CD4-positive, alpha-beta T cell treated with Interleukin-15 for 1 hour (primary cell): ENCODE data around the gene ESYT1.
"Not testable (repeated sequence)": the region's sequence is repeated elsewhere in the genome, so short reads cannot be mapped to it uniquely, and the experiment has no call there.

ENCODE experiments used
- DNase-seq: peaks from one replicate; pipeline ENCODE4 v3.0.0-alpha.2; 2020

The ESYT1 gene

DNA sequence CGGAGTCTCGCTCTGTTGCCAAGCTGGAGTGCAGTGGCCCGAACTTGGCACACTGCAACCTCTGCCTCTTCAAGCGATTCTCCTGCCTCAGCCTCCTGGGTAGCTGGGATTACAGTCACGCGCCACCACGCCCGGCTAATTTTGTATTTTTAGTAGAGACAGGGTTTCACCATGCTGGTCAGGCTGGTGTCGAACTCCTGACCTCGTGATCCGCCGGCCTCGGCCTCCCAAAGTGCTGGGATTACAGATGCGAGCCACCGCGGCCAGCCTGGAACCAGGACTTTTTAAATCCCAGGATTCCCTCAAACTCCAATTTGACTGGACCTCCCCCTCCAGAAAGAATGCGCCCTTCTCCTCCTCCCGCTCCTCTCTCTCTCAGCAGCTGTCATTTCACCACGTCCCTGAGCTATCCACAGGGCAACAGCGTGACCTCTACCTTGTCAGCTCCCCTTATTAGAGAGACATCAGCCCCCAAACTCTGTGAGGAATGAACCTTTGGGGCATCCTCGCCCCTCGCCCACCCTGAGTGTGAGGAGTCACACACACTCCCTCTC, 2.0 kb downstream of the ESYT1 start:
- DNase-seq, result no peak

DNA sequence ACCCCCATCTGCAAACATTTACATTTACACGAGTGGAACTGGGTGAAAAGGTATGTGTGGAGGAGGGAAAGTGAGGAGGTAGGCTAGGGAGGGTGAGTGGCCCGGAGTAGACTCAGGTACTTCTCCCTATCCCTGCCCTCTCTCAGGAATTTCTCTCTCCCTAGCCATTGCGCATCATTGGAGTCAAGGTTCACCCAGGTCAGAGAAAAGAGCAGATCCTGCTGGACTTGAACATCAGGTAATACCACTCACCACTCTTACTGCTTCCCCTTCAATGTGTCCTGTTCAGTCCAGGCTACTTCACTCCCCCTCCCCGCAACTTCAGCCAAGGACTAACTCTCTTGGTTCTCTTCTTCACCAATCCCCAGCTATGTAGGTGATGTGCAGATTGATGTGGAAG, 2.8 kb downstream of the ESYT1 start:
- no peak for DNase-seq

DNA sequence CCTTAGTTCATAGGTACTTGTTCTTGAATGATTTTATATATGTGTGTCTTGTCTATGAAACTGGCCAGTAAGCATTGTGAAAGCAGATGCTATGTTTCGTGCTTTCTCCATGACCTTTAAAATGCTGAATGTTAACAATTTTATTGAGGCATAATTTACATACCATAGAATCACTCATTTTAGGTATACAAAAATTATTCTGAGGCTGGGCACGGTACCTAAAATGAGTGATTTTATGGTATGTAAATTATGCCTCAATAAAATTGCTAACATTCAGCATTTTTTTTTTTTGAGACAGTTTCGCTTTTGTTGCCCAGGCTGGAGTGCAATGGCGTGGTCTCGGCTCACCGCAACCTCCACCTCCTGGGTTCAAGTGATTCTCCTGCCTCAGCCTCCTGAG, 6.8 kb downstream of the ESYT1 start:
- no peak for DNase-seq

DNA sequence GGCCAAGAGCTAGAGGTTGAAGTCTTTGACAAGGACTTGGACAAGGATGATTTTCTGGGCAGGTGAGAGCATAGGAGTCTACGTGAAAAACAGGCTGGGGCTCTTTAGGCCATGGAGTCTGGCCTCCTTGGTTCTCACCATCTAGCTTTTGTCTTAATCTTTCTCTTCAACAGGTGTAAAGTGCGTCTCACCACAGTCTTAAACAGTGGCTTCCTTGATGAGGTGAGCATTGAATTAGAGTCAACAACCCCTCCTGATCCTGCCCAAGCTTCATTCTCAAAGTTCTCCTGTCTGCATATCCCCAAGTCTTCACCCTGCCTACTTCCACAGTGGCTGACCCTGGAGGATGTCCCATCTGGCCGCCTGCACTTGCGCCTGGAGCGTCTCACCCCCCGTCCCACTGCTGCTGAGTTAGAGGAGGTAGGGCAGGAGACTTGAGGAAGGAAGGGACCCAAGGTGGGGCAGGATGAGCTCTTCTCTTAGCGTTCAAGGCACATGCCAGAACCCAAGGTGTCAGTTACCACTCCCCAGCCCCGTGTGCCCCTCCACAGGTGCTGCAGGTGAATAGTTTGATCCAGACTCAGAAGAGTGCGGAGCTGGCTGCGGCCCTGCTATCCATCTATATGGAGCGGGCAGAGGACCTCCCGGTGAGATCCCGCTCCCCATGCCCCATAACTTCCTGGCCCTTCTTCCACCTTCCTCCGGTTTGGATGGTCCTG, 9.9 kb downstream of the ESYT1 start:
- no peak for DNase-seq

DNA sequence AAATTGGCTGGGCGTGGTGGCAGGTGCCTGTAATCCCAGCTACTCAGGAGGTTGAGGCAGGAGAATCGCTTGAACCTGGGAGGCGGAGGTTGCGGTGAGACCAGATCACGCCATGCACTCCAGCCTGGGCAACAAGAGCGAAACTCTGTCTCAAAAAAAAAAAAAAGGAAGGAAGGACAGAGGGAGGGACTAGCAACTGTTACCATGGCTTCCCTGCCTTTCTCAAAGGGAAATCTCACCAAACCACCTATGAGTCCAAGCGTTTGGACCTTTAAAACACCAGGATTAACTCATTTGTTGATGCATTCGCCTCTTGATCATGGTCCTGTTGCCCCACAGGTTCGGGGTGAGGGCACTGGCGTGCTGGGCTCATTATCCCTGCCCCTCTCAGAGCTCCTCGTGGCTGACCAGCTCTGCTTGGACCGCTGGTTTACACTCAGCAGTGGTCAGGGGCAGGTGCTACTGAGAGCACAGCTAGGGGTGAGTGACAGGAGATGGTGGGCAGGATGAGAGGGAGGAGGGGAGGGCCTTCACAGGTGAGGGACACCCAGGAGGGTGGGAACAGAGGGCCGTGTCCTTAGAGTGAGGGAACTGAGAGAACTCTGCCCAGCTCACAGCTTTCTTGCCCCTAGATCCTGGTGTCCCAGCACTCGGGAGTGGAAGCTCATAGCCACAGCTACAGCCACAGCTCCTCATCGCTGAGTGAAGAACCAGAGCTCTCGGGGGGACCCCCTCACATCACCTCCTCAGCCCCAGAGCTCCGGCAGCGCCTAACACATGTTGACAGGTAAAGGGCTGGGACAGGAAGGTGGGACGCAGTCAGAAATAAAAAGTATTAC, 14.1 kb downstream of the ESYT1 start:
- DNase-seq, result no peak

DNA sequence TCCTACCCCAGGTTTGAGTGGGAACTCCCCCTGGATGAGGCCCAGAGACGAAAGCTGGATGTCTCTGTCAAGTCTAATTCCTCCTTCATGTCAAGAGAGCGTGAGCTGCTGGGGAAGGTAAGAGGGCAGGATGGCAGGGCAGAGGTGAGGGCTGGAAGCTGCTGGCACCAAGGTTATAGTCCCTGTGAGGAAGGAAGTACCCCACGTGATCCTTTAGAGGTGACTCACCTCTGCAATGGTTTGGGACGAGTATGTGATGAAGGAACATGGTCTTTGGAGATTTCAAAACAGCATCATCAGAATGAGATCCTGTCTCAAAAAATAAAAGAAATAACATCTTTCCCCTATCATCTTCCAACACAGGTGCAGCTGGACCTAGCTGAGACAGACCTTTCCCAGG, 15.2 kb downstream of the ESYT1 start:
- DNase-seq, result no peak

DNA sequence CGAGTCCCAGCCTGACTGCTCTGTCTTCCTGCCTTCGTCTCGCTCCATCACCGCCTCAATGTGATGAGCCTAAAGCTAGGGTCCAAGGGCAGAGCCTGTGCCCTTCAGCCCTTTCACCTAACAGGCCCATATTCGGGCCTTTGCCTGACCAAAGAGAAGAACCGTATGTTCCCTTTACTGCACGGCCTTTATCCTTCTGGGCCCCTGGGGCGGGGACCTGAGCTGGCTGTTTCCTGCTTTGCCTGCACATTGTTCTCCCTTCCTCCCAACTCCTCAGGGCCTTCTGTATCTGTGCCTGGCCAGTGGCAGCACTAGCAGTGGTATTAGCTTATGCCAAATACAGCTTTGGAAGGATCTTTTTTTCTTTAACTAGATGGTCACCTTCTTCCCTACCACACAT, 15.8 kb downstream of the ESYT1 start:
- no peak for DNase-seq

DNA sequence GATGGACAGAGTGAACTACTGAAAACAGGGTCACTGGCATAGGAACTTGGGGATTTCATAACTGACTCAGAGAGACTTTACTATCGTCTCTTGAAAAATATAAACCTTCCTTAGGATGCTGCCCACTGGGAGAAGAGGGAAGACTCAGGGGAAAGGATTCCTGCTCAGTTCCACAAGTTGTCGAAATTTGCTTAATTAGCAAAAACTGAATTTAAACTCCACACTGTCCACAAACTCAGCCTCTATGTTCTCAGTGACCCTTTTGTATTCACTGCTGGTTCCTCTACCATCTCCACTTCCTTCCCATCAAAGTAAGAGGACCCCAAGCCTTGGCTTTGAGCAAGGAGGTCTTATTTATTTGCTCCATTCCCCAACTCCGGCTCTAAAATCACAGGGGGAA, 17.1 kb downstream of the ESYT1 start:
- no peak for DNase-seq

DNA sequence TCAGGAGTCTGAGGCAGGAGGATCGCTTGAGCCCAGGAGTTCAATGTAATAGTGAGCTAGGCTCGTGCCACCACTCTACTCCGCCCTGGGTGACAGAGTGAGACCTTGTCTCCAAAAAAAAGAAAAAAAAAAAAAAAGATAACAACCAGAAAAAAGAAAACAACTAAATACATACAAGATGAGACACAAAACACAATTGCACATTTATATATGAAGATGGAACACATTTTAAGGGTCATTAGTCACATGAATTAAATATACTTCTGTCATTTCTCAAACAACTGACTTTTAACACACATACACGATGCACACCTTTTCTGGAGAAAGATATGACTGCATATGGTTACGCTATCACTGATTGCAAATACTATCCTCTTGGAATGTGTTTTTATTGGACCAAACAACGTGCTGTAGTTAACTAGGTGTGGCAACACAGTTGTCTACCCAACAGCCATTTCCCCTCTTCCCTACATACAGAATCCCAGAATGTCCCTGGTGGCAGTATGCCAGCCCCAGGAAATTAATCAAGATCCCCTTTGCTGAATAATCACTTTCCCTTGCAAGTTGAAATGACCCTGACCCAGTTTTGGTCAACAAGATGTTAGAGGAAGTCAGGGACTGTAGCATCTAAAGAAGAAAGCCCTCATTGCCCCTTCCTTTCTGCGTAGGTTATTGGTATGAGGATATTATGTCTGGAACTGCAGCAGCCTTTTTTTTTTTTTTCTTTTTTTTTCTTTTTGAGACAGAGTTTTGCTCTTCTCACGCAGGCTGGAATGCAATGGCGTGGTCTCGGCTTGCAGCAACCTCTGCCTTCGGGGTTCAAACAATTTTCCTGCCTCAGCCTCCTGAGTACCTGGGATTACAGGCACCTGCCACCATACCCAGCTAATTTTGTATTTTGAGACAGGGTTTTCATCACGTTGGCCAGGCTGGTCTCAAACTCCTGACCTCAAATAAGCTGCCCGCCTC, 18.7 kb downstream of the ESYT1 start:
- DNase-seq, result no peak

DNA sequence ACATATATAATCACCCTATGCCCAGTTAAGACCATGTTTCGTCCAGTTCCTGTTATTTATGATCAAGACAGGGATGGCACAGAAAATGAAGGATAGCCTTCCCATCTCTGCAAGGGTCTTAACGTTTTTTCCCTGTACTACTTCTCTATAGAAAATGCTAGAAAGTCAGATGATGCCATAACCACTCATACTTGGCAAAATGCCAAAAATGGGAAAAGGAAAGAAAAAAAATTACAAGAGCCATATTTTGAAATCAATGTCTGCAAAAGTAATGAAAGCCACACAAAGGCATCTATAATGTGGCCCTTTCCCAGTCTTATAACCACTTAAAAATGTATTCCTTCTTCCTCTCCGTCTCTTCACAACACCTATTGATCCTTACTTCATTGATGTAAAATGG, 22.5 kb downstream of the ESYT1 start:
- DNase-seq, result no peak

DNA sequence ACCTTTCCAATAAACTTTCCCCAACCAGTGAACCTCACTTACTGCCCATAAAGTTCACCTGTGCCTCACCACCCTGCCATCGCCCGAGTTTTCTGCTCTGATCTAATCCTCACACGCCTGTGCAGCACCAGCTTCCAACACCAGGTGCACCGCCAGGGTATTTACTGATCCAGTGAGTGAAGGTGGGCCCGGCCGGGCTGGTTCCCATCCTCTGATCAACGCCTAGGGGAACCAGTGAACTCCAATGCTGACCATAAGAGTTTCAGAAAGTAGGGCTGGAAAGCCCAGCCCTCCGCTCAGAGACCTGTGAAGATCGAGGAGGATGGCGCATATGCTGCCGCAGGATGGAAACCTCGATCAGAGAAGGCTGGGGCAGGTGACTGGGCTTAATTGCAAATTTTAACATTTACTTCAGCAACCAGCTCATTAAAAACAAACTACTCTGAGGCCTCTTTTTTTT, 23.6 kb downstream of the ESYT1 start:
- DNase-seq, result peak; percentile 57

DNA sequence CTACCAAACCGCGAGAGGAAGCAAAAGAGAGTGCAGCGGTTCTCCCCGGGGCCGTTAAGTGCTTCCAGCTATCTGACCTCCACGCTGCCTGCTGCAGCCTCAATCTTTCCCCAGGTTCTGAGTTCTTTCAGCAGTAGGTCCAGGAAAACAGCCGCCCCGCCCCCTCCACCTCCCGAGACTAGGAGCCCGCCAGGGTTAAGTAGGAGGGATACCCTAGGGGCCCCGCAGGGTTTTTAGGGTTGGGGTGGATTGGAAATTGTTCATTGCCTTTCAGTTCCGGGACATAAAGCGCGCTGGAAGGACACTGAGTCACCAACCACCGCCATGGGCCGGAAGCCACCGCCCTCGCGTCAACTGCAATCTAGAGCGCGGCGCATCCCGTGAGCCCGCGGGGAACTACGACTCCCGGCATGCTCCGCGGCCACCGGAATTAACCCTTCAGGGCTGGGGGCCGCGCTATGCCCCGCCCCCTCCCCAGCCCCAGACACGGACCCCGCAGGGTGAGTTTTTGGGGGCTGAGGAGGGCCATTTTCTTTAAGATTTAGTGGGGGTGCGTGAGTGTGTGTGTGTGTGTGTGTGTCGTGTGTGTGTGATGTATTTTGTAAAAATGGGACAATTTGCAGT, 24.2 kb downstream of the ESYT1 start, which contains the start of gene MYL6B:
Gene MYL6B (plus strand): TSS at position 456 of the 624 bp plus-strand sequence. CDS start 1,332 bp downstream, outside the sequence.
- DNase-seq, result peak; percentile 89

DNA sequence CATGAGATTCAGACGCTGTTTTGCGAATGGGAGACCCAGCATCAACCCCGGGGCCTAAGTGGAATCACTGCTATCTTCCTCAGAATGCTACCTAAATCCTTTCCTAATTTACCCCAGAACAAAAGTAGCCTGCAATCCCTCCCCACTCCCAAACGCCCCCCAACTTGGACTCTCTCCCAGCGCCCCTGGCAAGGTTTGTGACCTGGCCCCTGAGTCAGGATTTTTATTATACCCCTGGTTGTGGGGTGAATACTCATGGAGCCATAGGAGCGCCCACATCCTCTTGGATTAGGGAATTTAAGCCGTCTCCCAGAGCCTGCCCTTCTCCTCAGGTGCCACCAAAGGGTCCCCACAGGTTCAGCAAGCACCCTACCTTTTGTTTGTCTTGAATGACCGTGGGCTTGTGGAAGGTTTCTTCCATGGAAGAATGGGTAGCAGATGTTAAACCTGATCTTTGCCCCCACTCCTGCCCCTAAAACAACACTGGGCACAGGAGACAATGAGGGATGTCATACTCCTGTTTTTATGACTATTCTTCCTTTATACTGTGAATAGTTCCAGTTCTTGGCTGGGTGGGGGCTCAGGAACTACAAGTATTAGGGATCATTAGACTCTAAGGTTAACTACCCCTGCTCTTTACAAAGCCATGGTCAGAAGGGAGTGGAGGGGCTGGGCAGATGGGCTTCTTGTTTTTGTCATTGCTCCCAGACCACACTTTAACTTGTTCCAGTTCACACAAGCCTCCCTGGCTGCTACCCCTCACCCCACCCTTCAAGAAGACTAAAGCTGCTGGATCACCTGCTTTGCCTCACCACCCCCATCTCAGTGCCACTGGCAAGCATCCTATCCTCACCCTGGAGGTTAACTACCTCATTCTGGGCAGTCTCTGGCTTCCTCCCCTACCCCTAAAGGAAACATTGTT, 24.9 kb downstream of the ESYT1 start:
- DNase-seq, result no peak

DNA sequence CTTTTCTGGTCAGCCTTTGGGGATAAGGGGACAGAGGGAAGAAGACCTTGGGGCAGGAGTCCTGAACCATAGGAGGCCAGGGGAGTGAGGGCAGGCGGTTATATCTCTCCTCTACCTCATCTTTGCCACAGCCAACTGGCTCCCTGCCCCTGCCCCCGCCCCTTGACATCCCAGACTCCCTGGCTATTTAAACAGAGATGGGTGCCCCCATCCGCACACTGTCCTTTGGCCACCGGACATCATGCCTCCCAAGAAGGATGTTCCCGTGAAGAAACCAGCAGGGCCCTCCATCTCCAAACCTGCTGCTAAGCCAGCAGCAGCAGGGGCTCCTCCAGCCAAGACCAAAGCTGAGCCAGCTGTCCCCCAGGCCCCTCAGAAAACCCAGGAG, 25.6 kb downstream of the ESYT1 start:
- no peak for DNase-seq

DNA sequence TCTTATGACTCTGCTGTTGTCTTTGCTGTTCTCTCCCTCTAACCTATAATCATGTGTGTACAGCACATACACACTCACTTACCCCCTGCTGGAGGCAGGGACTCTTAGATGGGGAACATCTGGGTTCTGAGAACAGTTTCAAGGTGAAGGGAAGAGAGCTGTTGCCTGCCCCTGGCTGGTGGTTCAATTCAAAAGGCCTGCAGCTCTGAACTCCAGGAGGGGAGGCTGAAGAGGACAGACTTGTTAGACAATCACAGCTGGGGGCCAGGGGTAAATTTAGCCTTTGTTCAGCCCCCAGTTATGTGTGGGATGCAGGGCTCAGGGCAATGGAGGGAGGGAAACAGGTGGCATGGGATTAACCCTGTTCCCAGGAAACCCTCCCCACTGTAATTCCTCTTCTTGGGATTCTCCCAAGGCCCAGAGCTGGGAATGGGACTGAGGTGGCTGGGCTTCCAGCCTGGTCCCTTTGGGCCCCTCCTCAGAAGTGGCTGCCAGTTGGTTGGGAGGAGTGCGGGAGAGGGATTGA, 26.2 kb downstream of the ESYT1 start:
- no peak for DNase-seq

DNA sequence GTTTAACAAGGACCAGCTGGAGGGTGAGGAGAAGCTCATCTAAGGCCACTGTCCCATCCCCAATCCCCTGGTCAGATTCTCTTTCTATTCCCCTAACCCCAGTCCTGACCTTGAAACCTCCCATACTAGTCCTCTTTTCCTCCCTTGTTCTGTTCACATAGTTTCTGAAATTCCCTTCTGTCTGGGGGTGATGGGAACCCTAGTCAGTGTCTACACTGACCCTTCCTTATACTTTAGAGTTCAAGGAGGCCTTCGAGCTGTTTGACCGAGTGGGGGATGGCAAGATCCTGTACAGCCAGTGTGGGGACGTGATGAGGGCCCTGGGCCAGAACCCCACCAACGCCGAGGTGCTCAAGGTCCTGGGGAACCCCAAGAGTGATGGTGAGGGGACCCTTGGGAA, 26.8 kb downstream of the ESYT1 start:
- no peak for DNase-seq

DNA sequence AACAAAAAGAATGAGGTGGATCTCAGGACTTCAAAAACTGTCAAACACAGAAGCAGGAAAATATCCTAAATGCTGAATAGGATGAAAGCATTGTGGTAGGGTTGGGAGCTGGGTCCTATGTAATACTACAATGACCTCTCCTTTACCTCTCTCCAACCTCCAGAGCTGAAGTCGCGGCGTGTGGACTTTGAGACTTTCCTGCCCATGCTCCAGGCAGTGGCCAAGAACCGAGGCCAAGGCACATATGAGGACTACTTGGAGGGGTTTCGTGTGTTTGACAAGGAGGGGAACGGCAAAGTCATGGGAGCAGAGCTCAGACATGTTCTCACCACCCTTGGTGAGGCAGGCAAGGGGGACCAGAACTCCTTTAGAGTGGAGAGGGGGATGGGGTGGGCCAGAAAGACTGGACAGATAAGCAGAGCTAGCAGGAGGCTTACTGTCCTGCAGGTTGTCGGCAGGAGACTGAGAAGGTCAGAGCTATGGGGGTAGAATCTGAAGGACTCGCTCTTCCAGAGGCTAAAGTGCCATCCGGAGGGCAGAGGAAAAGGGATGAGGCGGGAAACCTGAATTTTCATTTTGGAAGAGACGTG, 27.3 kb downstream of the ESYT1 start:
- no peak for DNase-seq

DNA sequence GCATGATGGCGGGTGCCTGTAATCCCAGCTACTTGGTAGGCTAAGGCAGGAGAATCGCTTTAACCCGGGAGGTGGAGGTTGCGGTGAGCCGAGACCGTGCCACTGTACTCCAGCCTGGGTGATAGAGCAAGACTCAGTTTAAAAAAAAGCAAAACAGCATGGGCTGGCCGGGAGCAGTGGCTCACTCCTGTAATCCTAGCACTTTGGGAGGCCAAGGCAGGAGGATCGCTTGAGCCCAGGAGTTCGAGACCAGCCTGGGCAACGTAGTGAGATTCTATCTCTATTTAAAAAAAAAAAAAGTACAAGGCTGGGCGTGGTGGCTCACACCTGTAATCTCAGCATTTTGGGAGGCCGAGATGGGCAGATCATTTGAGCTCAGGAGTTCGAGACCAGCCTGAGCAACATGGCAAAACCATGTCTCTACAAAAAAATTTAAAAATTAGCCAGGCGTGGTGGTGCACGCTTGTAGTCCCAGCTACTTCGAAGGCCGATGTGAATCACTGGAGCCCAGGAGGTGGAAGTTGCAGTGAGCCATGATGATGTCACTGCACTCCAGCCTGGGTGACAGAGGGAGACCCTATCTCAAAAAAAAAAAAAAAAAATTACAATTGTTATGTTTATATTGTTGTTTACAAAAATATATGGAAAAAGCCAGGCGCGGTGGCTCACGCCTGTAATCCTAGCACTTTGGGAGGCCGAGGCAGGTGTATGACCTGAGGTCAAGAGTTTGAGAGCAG, 28.6 kb downstream of the ESYT1 start:
- DNase-seq, result not testable (repeated sequence)

DNA sequence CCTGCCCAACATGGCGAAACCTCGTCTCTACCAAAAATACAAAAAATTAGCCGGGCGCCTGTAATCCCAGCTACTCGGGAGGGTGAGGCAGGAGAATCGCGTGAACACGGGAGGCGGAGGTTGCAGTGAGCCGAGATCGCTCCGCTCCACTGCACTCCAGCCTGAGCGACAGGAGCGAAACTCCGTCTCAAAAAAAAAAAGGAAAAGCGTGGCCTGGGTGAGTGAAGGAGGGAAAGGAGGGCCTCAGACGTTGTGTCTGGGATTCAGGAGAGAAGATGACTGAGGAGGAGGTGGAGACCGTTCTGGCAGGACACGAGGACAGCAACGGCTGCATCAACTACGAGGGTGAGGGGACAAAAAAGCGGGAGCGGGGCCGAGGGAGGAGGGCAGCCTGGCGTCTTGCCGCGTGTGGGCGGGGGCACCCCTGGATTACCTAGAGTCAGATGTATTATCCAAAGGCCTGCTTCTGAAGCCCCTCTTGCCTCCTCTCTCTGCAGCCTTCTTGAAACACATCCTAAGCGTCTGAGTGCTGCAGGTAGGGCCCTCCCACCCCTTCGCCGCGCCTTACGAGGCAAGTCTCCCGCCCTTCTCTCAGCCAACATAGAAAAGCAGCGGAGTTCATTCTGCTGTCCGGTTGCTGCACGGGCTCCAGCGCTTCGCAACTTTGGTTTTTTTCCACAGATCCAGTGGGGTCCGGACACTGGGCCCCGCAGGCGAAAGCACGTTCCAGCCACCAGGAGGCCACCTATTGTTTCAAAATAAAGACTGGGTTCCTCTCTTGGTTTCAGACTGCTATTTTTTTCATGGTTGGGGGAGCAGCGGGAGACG, 29.3 kb downstream of the ESYT1 start:
- peak; percentile 71 for DNase-seq
